Peyer's patch (tissue), 4 donors: ENCODE data around the gene MMP24OS. TPM values are rescaled to one million over a fixed set of nuclear protein-coding genes. Genes with fewer than 3 reads are reported as not detected.

ENCODE experiments used
- DNase-seq, 3 donors: peaks; one replicate each; pipeline ENCODE4 v3.0.0-alpha.2; 2017 to 2019
- H3K27ac ChIP-seq, 4 donors: fragments of 200-600 bp; sonication (generic); one replicate each; pipeline ENCODE4 v1.5.1; 2016 to 2019
- H3K27me3 ChIP-seq, 2 donors: fragments of 200-600 bp; sonication (generic); one replicate each; pipeline ENCODE4 v1.5.1; 2019
- H3K36me3 ChIP-seq, 3 donors: fragments of 200-600 bp; sonication (generic); one replicate each; pipeline ENCODE4 v1.5.1; 2016 to 2019
- H3K4me1 ChIP-seq, 4 donors: fragments of 200-600 bp; sonication (generic); one replicate each; pipeline ENCODE4 v1.5.1; 2016 to 2019
- H3K4me3 ChIP-seq, 4 donors: fragments of 200-600 bp; sonication (generic); 1 replicate in 3 of 4; 2 replicates in 1 of 4; pipeline ENCODE4 v1.5.1; 2016 to 2019; ENCODE audit warnings: mild to moderate bottlenecking in 1 of 4
- H3K9me3 ChIP-seq, 4 donors: fragments of 200-600 bp; sonication (generic); one replicate each; pipeline ENCODE4 v1.5.1; 2016 to 2019; ENCODE audit warnings: mild to moderate bottlenecking in 1 of 4
- POLR2A ChIP-seq, 2 donors: fragments of 450-650 bp; IDR thresholded peaks; one replicate each; pipeline ENCODE4 v1.5.1; 2017; ENCODE audit warnings: antibody characterized with exemption in 2 of 2, mild to moderate bottlenecking in 2 of 2, moderate library complexity in 2 of 2
- total RNA-seq, 4 donors: library from RNA; depleted of rRNA; stranded (reverse); fragments of >200 nt; gene quantifications; one replicate each; pipeline ENCODE4 v1.1.0, GENCODE V29; 2016
- TF ChIP-seq, protein P1 (sequence below), 6 experiments: fragments of 450-650 bp in 4 of 6; fragments of 200-600 bp in 2 of 6; sonication (generic) in 1 of 6; IDR thresholded peaks; one replicate each; pipeline ENCODE4 v1.5.1; 2017 to 2019; ENCODE audit warnings: antibody characterized with exemption in 6 of 6, mild to moderate bottlenecking in 3 of 6, moderate library complexity in 1 of 6

MMP24OS gene
- total RNA-seq, 4 donors from 2014 or later, result 23.1 to 86.1 (median 58.6) TPM

DNA sequence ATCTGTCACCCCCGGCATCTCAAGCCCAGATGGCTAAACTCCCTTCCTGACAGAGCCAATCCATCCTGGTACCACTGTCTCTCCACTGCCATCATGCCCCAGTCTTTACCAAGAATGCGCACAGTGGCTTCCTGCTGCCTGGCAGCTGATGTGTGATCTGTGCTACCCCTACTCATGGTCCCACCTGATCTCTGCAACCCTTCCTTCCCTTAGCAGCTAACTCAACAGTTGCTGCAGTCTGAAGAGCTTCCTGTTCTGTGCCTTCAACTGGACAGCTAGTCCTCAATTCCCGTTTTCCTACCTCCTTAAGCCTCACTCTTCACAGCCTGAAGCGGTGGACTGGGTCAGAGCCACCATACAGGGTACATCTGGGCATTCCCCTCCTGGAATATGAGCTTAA lies 21.9 kb upstream of the MMP24OS start:
- TF ChIP-seq, protein P1, sequence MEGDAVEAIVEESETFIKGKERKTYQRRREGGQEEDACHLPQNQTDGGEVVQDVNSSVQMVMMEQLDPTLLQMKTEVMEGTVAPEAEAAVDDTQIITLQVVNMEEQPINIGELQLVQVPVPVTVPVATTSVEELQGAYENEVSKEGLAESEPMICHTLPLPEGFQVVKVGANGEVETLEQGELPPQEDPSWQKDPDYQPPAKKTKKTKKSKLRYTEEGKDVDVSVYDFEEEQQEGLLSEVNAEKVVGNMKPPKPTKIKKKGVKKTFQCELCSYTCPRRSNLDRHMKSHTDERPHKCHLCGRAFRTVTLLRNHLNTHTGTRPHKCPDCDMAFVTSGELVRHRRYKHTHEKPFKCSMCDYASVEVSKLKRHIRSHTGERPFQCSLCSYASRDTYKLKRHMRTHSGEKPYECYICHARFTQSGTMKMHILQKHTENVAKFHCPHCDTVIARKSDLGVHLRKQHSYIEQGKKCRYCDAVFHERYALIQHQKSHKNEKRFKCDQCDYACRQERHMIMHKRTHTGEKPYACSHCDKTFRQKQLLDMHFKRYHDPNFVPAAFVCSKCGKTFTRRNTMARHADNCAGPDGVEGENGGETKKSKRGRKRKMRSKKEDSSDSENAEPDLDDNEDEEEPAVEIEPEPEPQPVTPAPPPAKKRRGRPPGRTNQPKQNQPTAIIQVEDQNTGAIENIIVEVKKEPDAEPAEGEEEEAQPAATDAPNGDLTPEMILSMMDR (IDR thresholded peaks at IDR 0.05), result no peak
- no peak for TF ChIP-seq POLR2A (IDR thresholded peaks at IDR 0.05)
- Histone ChIP-seq H3K27ac (no peak overlapping the region), H3K4me1 (peaks cover 0 to 10% (median 0%) of the 10 kb centered on the region in 4 donors), H3K36me3 (no peaks in the 10 kb centered on the region), H3K4me3 (no peak overlapping the region), H3K27me3 (no peaks in the 10 kb centered on the region), H3K9me3 (no peaks in the 10 kb centered on the region)
- DNase-seq, result no peak

DNA sequence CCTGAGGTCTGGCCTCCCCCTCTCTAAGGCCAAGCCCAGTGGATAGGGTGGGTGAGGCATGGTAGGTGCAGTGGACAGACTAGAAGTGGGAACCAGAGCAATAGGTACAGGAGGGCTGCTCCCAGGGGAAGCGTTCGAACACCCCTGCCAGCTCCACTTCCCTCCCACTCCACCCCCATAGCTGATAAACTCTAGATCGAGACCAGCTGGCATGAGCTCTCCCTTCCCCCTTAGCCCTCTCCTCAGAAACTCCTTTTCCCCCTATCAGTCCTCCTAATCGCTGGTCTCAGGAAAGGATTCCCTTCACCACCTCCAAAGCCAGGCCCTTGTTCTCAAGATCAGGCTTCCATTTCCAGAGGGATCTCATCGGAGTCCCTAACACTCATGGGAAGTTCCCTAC lies 20.3 kb upstream of the MMP24OS start:
- TF ChIP-seq, protein P1 (IDR thresholded peaks at IDR 0.05), result no peak
- TF ChIP-seq POLR2A (IDR thresholded peaks at IDR 0.05), result no peak
- no peak overlapping the region for H3K27ac ChIP-seq
- H3K4me1 ChIP-seq, result no peaks in the 10 kb centered on the region

DNA sequence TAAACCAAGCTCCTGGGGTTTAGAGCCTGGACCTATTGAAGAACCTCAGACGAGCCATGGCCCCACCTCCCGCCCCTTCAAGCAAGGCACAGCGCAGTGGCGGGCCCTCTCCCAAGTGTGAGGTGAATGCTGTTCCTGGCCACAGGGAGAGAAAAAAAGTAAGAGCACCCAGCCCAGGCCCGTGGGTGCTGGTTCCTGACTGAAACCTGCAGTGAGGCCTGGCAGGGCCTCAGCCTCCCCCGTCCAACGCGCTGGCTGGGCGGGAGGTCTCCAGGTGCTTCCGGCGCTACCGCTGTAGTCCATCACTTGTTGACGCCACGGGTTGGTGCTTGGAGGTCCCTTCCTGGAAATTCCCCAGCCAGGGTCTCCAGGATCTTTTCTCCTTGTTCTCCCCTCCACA lies 19.8 kb upstream of the MMP24OS start:
- no peak for TF ChIP-seq POLR2A (IDR thresholded peaks at IDR 0.05)
- TF ChIP-seq, protein P1 (IDR thresholded peaks at IDR 0.05), result no peak
- DNase-seq, result no peak

More for the DNA sequence above, 20.3 kb upstream of the MMP24OS start:
- no peak overlapping the region for H3K4me3 ChIP-seq
- H3K9me3 ChIP-seq, result no peaks in the 10 kb centered on the region
- H3K36me3 ChIP-seq, result no peaks in the 10 kb centered on the region
- no peak for DNase-seq
- no peaks in the 10 kb centered on the region for H3K27me3 ChIP-seq

DNA sequence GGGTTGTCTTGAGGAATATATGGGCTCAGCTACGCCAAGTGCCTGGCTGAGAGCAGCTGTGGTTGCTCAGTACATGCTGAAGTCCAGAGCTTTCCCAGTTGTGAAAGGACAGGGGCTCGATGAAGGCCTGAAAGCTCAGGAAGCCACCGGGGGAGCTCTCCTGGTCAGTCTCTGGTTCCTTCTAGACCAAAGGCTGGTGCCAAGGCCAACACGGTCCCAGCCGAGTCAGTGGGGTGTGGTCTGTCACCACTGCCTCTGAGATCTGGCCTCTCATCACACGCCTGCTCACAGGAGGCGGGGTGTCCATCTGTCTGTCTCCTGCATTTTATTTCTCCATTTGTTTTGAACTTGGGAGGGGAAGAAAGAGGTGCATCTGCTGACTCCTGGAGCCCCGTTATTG lies 19.2 kb upstream of the MMP24OS start:
- Histone ChIP-seq H3K27ac (no peak overlapping the region), H3K36me3 (no peaks in the 10 kb centered on the region), H3K4me1 (no peaks in the 10 kb centered on the region), H3K4me3 (no peak overlapping the region), H3K27me3 (no peaks in the 10 kb centered on the region), H3K9me3 (no peaks in the 10 kb centered on the region)
- no peak for DNase-seq
- TF ChIP-seq, protein P1 (IDR thresholded peaks at IDR 0.05), result no peak
- TF ChIP-seq POLR2A (IDR thresholded peaks at IDR 0.05), result no peak

More for the DNA sequence above, 19.8 kb upstream of the MMP24OS start:
- Histone ChIP-seq H3K9me3 (no peaks in the 10 kb centered on the region), H3K36me3 (no peaks in the 10 kb centered on the region), H3K27ac (no peak overlapping the region), H3K27me3 (no peaks in the 10 kb centered on the region), H3K4me1 (no peaks in the 10 kb centered on the region), H3K4me3 (no peak overlapping the region)

DNA sequence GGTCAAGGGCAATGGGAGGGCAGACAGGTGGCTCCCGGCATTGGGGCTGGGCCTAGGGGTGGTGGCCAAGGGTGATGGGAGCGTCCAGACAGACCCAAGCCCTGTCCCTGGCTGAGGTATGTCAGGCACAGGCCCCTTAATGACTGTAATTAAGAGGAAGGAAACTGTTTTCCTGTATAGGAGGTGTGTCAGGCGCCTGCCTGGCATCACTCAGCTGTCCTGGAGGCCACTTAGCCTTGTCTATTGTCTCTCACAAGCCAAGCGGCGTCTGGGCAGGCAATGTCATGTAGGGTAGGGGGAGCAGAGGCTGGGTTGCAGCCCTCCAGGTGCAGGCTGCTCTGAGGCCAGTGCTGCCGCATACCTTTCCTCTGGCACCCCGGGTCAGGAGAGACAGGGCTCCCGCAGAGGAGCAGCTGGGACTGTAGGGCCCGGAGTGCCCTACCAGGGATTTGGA lies 18.2 kb upstream of the MMP24OS start:
- no peaks in the 10 kb centered on the region for H3K27me3 ChIP-seq
- no peaks in the 10 kb centered on the region for H3K4me1 ChIP-seq
- H3K4me3 ChIP-seq, result no peak overlapping the region
- H3K36me3 ChIP-seq, result no peaks in the 10 kb centered on the region
- H3K9me3 ChIP-seq, result no peaks in the 10 kb centered on the region
- H3K27ac ChIP-seq, result no peak overlapping the region
- no peak for DNase-seq
- TF ChIP-seq, protein P1 (IDR thresholded peaks at IDR 0.05), result no peak
- no peak for TF ChIP-seq POLR2A (IDR thresholded peaks at IDR 0.05)

DNA sequence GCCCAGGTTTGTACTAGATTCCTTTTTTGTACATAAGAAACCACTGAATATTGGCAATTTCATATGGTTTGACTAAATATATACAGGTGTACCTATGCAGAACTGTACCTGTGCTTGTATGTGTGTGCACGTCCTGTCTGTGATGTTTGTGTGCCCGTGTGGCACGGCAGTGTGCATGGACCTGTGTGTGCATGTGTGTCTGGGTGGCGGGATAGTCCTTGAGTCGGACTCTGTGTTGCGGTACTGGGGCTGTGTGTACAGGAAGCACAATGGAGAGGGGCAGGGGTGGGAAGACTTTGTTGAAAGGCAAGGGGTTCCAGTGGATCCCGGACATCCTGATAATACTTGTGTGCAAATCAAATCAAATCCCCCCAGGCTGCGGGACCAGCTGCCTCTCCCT lies 17.8 kb upstream of the MMP24OS start:
- TF ChIP-seq POLR2A (IDR thresholded peaks at IDR 0.05), result no peak
- TF ChIP-seq, protein P1 (IDR thresholded peaks at IDR 0.05), result no peak
- Histone ChIP-seq H3K27ac (no peak overlapping the region), H3K9me3 (no peaks in the 10 kb centered on the region), H3K36me3 (no peaks in the 10 kb centered on the region), H3K4me1 (no peaks in the 10 kb centered on the region), H3K4me3 (no peak overlapping the region), H3K27me3 (no peaks in the 10 kb centered on the region)
- DNase-seq, result peak in 1 of 3 donors; percentile 21
